Fibroblast of skin of abdomen (primary cell): ENCODE results near the gene CIBAR2. TPM values are rescaled to one million over a fixed set of nuclear protein-coding genes. Genes with fewer than 3 reads are reported as not detected.

Source experiments
- DNase-seq: peaks from one replicate; pipeline ENCODE4 v3.0.0-alpha.2; 2013
- polyA plus RNA-seq, 2 experiments: library from polyadenylated mRNA; unstranded; fragments of 120-200 nt; gene quantifications; one replicate each; pipeline ENCODE4 v1.2.1, GENCODE V29; 2013; ENCODE audit not compliant: insufficient read length in 2 of 2

Gene CIBAR2
- not detected for polyA plus RNA-seq (2013, experiment 1 of 2; ENCODE audit: insufficient read length)
- polyA plus RNA-seq (2013, experiment 2 of 2; ENCODE audit: insufficient read length), result not detected

DNA sequence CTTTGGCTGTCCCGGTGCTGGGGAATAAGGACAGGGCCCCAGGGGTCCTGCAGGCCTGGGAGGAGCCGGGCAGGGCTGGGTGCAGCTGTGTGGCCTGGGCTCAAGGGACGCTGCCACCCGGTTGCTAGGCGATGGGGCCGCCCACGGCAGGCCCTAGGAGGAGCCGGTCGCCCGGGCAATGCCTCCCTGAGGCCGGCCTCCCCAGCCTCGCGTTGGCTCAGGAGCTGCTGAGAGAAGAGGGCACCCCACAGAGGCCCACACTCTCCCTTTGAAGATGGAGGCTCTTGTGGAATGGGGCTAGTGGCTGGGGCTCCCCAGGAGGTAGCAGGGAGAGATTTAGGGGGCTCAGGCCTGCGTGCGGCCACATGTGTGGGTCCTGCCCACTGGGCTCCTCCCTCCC is at the start of gene CIBAR2:
Gene CIBAR2, minus strand, starts transcription at position 109 of the 400 bp plus-strand sequence. CDS start 120 bp downstream, outside the sequence.
- DNase-seq, result no peak

DNA sequence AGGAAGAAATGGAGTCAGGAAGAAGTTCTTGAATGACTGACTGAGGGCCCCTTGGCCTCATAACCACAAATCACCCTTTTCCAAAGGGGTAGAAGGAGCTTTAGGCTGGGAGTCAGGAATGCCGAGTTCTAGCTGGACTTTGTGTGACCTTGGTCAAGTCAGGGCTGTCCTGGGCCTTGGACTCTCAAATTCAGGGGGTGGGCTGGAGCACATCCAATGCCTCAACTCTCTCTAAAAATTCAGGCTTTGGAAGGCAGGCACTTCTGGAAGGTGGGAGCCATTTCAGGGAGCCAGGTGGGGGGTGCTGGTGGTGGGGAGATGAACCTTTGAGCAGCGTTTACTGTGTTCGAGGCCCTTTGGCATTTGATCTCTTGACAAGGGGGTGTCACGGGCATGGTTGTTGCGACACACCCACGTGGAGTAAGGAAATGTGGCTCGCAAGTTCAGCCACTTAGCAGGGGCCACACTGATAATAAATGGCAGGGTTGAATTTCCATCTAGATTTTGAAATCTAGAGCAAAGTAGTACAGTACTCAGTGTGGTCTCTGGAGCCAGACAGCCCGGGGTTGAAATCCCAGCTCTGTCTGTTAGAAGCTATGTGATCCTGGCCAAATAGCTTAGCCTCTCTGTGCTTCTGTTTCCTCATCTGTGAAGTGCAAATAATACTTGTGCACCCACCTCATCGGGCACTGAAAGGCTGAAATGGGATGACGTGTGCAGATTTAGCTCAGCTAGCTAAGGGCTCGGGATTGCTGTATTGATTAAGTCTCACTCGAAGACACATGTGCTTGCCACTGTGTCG is 47.1 kb upstream of the CIBAR2 start:
- DNase-seq, result no peak

DNA sequence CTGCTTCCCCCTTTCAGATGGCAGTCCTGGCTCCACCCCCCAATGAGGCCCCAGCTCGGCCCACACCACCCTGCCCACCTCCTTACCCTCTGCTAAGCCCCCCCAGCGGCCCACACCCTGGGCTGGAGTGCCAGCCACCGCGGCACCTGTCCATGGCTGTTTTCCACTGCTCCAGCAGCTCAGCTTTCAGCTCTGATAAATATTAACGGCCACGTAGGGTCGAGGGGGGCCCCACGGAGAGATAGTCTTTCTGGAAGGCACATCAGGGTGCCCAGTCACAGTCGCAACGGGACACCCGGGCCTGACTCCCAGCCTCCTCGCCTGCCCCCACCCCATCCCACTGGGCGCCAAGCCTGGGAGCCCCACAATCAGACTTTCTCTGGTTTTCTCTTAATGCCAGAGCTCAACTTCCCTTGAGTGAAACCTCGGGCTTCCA is 46.5 kb upstream of the CIBAR2 start:
- DNase-seq, result no peak

DNA sequence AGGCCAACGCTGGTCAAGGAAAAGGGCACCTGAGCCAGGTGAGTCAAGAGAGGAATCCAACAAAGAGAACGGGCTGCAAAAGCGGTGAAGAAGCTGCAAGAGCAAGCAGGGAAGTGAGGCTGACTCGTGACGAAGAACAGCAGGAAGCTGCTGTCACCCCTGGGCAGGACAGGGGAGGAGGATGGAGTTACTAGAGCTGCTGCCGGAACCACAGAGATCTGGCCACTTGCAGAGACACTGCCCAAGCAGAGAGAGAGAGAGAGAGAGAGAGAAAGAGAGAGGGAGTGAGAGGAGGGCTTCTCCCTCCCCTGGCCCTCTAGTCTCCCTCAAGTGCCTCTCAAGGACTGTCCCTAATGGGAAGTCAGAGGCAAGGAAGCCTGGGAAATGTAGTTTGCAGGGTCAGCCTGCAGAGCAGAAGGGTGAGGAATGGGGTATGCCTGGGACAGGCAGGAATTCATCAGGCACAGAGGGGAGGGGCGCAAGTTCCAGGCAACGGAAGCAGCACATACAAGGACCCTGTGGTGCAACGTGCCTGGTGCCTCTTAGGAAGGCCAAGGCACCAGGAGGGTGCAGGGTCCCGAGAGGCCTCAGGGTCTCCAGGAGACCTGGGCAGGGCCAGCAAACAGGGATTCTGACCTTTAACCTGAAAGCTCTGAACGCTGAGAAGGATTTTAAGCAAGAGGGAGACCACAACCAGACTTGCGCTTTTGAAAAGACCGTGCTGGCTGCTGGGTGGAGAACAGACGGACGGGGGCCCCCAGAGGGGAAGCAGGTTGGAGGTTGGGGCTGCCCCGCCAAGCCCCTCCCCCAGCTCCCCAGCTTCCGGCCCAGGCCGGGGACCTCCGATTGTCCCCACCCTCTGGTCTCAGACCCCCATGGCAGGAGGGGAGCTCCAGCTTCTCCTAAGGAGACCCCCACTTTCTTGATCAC is 45.8 kb upstream of the CIBAR2 start:
- DNase-seq, result no peak

DNA sequence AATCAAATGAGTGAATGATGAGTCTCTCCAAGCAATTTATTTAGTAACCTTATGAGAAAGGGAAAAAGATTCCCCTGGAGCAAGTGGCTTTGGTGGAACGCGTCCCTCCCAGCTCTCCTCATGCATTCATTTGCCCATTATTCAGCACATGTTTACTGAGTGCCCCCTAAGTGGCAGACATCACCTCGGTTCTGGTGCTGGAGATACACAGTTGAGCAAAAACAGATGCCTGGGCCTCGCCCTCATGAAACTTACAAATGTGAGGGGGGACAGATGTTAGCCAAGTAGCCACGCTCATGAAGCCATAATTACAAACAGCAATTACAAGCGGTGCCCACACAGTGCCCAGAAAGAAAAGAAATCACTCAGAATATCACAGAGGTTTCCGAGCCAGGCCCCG is 45.1 kb upstream of the CIBAR2 start:
- DNase-seq, result no peak

DNA sequence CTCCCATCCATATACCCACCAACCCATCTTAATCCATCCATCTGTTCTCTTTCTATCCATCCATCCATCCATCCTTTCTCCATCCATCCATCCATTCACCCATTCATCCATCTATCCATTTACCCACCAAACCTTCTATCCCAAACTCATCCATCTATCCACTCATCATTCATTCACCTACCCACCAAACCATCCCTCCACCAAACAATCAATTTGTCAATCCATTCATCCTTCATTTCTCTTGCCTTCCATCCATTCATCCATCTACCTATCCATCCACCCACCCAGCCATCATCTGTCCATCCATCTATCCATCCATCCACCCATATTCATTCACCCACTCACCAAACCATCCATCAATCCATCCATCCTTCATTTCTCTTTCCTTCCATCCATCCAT is 44.6 kb upstream of the CIBAR2 start:
- DNase-seq, result no peak

DNA sequence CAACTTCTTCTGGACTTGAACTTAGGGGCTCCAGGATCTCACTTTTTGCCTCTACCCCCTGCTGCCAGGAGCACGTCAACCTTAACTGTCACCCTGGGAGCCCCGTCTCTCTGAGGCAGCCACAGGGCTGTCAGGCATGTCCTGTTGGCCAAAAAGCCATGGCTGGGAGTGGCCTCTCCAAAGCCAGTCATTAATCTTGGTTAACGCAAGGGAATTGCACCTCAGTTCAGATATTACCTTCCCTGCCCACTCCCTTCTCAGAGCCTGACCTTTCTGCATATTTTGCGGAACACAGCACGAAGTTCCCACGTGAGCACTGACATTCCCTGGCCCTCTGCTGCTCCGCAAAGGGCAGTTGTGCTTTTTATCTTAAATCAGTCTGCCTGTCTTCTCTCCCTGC is 44.2 kb upstream of the CIBAR2 start:
- DNase-seq, result no peak

DNA sequence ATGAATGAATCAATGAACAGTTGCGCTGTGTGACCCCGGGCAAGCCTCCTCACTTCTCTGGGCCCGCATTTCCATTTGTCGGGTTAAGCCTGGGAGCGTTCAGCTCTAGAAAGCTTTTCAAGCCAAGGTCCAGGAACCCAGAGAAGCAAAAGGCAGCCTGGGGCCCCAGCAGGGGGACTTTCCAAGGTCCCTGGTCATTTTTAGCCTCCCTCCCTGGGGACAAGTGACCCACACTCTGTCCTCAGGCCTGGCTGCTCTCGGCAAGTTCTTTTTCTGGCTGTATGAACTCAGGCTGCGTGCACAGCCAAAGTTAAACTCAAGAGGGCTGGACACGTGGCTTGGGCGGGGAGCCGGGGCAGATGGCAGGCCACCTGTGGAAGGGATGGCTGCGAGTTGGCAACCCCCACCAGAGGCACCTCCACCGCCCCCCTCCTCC is 41.4 kb upstream of the CIBAR2 start:
- no peak for DNase-seq

DNA sequence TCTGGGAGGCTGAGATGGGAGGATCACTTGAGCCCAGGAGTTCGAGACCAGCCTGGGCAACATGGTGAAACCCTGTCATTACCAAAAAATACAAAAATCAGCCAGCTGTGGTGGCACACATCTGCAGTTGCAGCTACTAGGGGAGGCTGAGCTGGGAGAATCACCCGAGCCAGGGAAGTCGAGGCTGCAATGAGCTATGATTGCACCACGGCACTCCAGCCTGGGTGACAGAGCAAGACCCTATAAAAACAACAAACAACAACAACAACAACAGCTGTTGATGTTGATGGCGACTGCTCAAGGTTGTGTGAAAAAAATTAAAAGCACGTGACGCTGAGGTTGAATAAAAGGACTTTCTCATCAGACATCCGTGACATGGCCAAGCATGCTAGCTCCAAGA is 40.8 kb upstream of the CIBAR2 start:
- DNase-seq, result no peak

DNA sequence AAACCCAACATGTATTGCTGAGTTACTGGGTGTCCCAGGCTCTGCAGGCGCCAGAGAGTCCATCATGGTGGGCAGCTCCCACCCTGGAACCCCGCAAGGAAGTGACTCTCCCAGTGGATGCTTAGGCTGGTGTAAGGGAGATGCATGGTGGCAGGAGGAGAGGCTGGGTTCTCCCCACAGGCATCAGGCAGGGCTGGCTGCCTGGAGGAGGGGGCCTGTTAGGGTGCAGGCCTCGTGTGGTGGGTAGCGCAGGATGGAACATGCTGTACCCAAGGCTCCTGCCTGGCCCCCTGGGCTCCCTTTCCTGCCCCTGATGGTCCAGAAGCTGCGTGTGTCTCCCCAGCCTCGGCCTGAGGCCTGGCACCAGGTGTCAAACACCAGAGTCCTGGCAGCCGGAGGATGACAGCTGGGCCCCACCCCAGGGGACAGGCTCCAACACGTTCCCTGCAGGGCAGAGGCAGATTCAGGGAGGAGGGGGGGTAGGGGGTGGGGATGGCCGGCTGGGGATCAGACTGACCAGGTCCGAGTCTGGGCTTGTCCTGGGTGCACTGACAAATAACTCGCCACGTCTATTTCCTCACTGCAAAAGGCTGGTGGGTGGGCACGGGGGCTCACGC is 40.2 kb upstream of the CIBAR2 start:
- no peak for DNase-seq

DNA sequence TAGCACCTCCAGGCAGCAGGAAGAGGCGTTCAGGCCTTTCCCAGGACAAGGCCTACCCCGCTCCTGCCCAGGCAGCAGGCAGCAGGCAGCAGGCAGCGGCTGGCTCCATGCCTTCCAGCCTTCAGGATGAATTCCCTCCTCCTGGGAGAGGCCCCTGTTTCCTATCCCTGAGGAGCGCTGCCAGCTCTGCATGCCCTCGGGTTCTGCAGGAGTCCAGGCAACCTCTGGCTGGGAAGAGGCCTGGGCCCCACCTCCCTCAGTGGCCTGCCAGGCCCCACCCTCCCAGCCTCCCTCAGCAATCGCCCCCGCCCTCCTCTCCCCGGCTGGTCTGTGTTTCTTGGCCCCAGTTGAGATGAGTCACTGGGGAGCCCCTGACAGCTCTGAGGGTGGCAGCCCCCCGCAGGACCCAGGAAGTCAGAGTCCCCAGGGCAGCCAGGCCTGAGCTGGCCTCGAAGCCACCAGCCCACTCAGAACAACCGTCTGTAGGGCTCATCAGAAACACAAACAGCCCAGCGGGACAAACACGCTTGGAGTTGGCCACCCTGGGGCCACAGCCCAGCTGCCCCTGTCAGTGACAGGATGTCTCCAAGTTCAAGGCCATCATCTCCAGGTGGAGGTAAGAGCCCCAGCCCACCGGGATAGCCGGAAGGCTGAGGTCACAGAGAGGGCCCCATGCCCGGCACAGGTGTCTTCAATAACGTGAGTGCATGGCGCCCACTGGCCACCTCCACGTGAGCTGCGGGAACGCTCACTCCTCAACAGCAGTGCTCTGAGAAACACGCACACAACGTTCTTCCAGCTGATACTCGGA is 39.5 kb upstream of the CIBAR2 start:
- DNase-seq, result peak; percentile 68

DNA sequence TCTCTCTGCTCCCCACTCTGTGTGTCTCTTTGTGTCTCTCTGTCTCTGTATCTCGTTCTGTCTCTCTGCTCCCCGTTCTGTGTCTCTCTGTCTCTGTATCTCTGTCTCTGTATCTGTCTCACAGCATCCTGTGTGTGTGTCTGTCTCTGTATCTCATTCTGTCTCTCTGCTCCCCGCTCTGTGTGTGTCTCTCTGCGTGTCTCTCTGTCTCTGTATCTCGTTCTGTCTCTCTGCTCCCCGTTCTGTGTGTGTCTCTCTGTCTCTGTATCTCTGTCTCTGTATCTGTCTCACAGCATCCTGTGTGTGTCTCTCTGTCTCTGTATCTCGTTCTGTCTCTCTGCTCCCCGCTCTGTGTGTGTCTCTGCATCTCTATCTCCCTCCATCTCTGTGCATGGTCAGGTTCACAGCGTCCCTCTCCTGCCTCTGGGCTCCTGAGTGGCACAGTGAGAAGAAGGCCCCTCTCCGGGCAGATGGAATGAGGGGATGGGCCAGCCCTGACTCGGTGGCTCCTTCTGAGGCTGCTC is 38.9 kb upstream of the CIBAR2 start:
- no peak for DNase-seq

DNA sequence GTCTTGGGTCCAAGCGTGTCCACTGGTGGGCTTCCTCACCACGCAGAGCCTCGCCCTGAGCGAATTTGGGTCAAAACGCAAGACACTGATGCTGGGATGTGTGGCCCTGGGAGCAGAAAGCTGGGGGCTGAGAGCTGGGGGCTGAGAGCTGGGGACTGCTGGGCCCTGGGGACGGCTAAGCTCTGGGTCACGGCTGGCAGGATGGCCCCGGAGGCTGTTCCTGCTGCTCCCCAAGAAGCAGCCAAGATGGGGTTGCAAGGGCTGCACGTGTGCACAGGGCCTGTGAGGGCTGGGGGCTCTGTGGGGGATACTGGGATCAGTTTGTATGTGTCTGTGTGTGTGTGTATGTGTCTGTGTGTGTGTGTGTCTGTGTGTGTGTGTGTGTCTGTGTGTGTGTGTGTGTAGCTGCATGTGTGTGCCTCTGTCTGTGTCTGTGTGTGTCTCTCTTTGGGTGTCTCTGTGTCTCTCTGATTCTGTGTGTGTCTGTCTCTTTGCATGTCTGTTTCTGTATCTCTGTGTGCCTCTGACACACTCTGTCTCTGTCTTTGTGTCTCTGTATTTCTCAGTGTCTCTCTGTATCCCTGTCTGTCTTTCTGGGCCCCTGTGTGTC is 38.2 kb upstream of the CIBAR2 start:
- no peak for DNase-seq

DNA sequence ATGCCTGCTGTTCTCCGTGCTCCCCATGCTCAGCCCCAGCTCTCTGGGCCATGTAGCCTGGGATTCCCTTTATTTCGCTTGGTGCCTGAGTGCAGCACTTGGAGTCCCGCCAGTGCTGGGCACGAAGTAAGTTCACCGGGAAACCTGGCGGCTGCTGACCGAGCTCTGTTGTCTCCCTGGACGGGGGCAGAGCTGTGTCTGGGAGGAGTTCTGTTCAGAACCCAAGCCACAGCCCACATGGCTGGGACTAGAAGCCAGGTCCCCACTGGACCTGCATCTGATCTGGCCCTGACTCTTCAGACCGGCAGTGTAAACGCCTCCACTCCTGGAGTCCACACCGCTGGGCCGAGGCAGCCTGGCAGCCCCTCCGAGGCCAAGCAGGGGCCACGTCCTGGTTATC is 37.5 kb upstream of the CIBAR2 start:
- no peak for DNase-seq

DNA sequence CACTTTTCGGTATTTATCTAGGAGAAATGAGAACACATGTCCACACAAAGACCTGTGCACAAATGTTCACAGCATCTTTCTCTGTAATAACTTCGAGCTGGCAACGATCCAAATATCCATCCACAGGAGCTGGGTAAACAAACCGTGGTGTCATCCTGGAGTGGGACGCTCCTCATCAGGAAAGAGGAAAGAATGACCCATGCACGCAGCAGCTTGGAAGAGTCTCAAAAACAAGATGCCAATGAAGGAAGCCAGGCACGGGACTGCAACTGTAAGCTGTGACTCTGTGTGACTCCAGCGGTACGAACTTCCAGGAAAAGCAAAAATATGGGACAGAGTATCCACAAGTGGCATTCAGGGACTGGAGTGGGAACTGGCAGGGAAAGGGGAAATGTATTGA is 36.7 kb upstream of the CIBAR2 start:
- no peak for DNase-seq

DNA sequence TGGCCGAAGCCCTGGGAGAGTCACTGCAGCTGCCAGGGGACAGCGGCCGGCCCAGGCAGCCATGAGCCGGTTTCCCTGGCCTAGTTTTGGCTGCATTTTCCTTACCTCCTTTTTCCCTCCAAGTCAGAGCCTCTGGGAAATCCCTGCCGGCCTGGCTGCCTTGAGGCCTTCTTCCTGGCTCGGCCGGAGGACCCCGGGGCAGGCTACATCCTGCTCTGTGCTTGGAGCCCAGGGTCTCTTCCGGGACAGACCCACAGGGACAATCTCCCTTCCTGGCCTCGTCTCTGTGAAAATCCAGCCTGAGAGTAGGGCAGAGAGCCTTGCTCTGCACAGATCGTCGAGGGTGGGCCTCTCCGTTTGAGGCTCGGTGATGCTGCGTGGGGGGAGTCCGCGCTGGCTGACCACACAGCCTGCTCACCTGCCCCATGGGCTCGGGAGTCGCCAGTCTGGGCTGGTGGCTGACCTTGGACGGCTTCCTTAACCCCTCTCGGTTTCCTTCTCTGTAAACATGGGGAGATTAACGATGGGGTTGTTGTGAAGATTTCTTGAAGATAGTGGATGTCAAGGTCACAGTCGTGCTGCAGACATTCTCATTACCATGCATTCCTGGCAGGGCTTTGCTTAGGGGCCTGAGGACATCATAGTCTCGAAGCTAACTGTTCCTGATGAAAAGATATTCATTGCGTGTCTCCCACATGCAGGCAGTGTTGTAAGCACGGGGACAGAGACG is 34.8 kb upstream of the CIBAR2 start:
- no peak for DNase-seq

DNA sequence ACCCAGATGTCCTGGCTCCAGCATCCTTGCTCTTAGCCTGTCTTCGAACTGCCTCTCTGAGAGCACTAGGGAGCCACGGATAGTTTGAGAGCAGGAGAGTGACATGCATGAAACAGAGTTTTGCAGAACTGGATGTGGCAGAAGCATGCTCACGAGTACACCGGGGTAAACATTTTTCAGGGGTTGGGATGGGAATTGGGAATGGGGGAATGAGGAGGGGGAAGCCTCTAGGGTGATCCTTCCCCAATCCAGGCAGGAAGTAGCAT is 34.2 kb upstream of the CIBAR2 start:
- DNase-seq, result no peak

DNA sequence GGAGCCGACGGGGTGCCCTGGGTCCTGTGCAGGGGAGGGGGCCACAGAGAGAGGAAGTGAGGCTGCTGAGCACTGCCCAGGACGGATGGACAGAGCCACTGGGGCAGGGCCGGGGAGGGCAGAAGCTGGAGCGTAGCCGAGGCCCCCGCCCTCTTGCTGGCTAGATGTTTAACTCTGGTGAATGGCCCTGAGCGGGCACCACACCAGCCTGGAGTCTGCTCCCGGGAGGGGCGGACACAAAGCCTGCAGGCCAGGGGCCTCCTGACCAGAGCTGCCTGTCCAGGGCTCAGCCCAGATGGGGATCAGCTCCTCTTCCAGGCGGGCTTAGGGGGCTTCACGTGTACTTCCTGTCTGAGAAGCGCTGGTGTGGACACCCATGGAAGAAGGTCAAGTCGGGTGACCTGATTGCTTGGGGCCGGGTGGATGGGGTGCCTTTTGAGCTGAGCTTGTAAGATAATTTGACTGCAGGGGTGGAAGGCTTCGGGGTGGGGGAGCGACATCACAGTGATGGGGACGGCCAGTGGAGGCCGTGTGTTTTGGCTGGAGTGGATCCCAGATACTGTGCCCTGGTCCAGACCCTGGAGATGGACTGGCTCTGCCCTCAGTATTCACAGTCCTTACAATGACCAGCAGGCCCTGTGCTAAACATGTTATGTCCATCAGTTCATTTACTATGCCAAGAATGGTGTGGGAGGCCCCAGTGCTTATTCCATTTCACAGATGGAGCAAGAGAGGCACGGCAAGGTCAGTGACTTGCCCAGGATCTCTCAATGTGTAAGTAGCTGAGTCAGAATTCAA is 33.7 kb upstream of the CIBAR2 start:
- DNase-seq, result no peak

DNA sequence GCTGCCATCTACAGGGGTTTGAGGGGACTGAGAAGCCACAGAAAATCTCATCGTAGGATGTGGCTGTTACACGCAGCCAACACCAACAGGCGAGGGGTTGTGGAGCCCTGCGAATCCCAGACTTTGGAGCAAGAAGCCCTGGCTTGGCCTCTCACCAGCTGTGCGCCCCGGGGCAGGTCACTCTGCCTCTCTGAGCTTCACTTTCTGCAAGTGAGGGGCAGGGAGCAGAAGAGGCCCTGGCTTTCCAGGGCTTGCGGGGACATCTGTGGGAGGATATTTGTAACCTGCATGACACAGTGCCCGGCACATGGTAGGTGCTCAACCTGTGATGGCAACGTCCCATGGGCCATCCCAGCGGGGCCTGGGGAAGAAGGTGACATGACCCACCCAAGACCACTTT is 32.9 kb upstream of the CIBAR2 start:
- DNase-seq, result no peak
